ENCODE data around the gene RAPGEF1.
"Not testable (repeated sequence)": the region's sequence is repeated elsewhere in the genome, so short reads cannot be mapped to it uniquely, and the experiment has no call there.

RAPGEF1 gene

DNA sequence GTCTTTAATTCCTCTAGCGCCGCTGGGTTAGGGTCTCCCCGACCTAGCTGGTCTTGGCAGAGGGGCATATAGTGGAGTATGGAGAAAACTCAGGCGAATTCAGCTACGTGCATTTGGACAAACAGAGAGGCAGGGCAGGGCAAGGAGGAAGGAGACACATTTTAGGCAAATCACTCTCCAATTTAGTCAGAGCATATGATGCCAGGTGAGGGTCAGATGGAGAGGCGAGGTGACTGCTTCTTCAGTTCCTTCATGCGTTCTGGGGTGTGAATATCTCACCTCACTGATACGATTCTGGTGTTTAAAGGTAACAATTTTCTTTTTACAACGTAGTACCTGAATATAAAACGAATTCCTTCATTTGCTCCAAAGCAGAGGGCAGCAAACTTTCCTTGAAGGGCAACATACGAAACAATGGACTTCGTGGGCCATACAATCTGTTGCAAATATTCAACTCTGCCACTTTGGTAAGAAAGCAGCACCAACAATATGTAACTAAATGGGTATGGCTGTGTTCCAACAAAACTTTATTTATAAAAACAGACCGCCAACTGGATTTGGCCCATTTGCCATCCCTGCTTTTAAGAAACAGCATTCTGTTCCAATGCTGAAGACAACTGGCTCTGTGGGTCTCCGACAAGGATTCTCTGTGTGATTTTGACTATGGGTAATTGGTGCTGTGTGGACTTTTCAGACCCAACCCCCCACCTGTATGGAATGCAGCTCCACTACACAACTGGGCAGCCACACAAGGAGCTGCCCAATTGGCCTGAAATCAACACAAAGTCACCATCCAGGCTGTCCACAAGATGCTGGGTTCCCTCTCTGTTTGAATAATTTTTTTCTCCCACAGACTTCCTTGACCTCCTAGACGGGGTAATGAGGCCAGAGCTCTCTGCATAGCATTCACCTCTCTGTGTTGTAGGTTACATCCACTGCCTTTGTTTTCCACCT is 53.8 kb downstream of the RAPGEF1 start:
- DNase-seq, result no peak

- not testable (repeated sequence) for DNase-seq
These were observed 56.8 kb downstream of the RAPGEF1 start for GRCh38 chr9:131683094-131683493.

GRCh38 chr9:131682261-131682660 is 57.6 kb downstream of the RAPGEF1 start:
- no peak for DNase-seq

DNA sequence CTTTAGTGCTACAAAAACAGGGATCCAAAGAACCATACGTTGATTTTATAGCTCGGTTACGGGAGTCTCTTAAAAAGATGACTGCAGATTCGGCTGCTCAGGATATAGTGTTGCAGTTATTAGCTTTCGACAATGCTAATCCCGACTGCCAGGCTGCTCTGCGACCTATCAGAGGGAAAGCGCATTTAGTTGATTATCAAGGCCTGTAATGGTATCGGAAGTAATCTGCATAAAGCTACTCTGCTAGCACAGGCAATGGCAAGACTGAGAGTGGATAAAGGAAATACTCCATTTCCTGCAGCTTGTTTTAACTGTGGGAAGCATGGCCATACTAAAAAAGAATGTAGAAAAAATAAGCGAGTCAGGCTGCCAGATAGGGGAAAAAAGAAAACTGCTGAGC is 58.0 kb downstream of the RAPGEF1 start:
- not testable (repeated sequence) for DNase-seq

GRCh38 chr9:131681108-131681507 is 58.8 kb downstream of the RAPGEF1 start:
- DNase-seq, result not testable (repeated sequence)

GRCh38 chr9:131679261-131680020 is 60.4 kb downstream of the RAPGEF1 start:
- no peak for DNase-seq

DNA sequence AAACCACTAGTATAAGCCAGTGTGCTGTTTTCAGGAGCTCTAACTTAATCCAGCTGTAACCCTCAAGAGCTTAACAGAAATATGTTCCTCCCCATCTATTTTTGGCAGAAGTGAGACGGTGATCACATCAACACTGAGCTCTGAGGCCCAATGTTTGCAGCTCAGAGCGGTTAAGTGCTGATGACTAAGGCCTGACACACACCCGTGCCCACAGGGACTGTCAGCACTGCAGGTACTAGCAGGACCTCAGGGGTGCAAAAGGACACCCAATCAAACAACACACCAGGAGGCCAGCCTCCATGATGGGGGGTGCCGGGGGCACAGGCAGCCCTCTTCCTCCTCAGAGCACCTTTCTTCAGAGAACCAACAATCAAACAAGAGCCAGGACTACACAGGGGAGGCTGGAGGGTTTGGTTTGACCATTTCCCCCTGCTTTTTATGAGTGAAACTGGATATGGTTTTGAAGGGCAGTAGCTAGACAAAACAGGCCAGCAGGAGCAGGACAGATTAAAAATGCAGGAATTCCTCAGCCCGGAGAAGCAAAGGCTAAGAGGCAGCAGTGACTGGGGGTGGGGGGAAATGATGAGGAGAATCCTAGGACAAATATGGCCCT is 61.3 kb downstream of the RAPGEF1 start:
- no peak for DNase-seq

- DNase-seq, result no peak
These were observed 62.3 kb downstream of the RAPGEF1 start for GRCh38 chr9:131677444-131678180.

GRCh38 chr9:131677049-131677443 is 62.8 kb downstream of the RAPGEF1 start:
- no peak for DNase-seq

DNA sequence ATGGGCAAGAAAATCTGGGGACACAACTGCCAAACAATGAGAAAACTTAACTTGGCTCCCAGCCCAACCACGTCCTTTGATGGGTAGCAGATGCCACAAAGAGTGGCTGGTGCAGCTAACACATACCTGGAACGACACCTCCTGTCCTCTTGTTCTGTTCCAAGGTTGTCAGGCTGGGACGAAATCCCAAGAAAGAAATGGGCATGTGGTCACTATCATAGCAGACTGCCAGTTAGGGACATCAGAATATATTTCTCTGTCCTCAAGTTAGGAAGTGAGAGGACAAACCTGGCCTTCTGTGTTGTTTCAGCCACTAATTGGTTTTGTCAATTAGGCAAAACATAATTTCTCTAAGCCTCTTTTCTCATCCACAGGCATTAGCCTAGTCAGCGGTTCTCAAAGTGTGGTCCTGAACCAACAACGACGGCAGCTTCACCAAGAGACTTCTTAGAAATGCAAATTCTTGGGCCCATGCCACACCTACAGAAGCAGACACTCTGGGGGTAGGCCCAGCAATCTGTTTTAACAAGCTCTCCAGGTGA is 63.4 kb downstream of the RAPGEF1 start:
- DNase-seq, result no peak

GRCh38 chr9:131675437-131676022 is 64.3 kb downstream of the RAPGEF1 start:
- no peak for DNase-seq

- no peak for DNase-seq
These were observed 65.2 kb downstream of the RAPGEF1 start for GRCh38 chr9:131674425-131675421.

DNA sequence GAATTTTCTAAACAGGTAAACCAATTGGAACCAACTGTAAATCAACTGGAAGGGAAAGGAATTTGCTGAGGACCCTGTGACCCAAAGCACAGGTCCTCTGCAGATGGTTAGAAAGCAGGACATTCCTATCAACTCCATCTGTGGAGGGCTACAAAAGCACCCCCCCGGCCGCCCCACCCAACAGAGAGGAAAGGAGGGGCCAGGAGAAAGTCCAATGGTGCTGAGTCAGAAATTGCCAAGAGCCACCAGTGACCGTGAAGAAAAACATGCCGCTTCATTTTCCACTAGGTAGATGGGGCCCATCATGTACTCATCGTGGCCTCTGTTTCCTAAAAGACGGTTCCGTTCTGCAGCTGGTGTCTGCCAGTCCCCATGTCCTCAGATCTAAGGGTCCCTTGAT is 66.3 kb downstream of the RAPGEF1 start:
- no peak for DNase-seq

- DNase-seq, result no peak
These were observed 66.8 kb downstream of the RAPGEF1 start for GRCh38 chr9:131673068-131673467.

DNA sequence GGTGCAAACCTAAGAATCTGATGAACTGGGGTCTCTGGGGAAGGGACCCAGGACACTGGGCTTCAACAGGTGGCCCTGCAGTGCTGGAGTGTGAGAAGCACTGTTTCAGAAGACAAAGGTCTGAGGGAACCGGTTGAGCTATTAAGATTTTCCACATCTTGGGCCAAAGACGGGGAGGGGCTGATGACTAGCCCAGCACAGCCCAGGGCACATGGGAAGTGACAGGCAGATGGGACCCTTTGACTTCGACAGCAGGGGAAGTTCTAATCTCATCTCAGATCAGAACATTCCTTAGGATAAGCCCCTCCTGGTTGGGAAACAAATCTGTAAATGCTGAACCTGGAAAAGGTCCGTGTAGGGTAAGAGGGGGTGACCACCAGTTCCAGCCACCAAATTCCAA is 67.4 kb downstream of the RAPGEF1 start:
- DNase-seq, result no peak

GRCh38 chr9:131671133-131671520 is 68.7 kb downstream of the RAPGEF1 start:
- no peak for DNase-seq

DNA sequence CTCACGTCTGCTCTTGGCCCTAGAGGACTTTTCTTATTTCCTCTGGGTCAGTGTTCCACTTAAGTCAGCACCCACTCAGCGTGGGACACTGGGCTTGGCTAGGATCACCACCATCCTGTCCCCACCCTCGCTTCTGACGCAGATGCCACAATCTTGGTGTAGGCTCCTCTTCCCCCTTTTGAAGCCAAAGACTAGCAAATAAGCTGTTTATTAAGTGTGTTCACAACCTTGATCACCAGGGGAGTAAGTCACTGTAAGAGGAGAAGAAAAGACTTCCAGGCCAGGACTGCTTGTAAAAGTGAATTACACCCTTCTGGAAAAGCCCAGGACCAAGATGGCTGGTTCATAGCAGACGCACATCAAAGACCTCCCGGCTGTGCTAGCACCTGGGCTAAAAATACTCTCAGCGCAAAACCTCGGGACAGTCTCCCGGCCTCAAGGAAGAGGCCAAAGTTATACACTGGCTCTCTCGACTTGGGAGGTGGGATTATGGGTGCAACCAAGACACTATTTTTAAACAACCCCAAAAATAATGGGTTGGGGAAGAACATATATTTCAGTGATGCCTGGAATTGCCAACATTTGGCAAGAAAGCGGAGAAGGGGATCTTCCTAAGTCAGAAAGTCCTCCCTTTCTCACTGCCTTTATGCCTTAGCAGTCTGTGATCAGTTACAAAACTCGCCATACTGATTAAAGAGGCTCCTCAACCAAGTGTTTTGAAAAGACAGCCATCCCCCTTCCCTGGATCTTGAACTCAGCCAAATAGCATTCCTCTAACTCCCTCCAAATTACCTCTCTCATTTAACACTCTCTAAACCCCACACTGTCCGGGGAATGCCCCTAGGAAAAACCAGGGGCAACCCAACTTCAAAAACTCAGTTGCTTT is 69.4 kb downstream of the RAPGEF1 start:
- DNase-seq, result no peak

GRCh38 chr9:131669269-131670157 is 70.4 kb downstream of the RAPGEF1 start:
- no peak for DNase-seq

All from GF-D8 (cell line).